ENCODE data around the gene CLEC16A. TPM values are rescaled to one million over a fixed set of nuclear protein-coding genes. Genes with fewer than 3 reads are reported as not detected.

The CLEC16A gene
- total RNA-seq, 1 donor from 2014 or later: 20.9 TPM

GRCh38 chr16:11145173-11145818 lies 200.9 kb downstream of the CLEC16A start:
- ATAC-seq (ENCODE audit: poor library complexity) (peak; percentile 62), DNase-seq (peak; percentile 64)
- intact Hi-C loops (cut with DNase I): no loop called here

- DNase-seq (no peak), ATAC-seq (ENCODE audit: poor library complexity) (no peak)
- intact Hi-C loops (cut with DNase I): no loop called here
Measured at GRCh38 chr16:11145819-11146211, 201.5 kb downstream of the CLEC16A start.

GRCh38 chr16:11147033-11147753 lies 202.8 kb downstream of the CLEC16A start:
- intact Hi-C loops (cut with DNase I): no loop called here
- no peak for DNase-seq
- ATAC-seq (ENCODE audit: poor library complexity): no peak

- no peak for DNase-seq
- no peak for ATAC-seq (ENCODE audit: poor library complexity)
- intact Hi-C loops (cut with DNase I): no loop called here
Measured at GRCh38 chr16:11147754-11148444, 203.5 kb downstream of the CLEC16A start.

- no peak for DNase-seq
- ATAC-seq (ENCODE audit: poor library complexity): no peak
- intact Hi-C loops (cut with DNase I): no loop called here
Measured at GRCh38 chr16:11149011-11149616, 204.8 kb downstream of the CLEC16A start.

GRCh38 chr16:11150190-11150589 lies 205.8 kb downstream of the CLEC16A start:
- intact Hi-C loops (cut with DNase I): no loop called here
- ATAC-seq (ENCODE audit: poor library complexity): no peak
- no peak for DNase-seq

GRCh38 chr16:11151156-11151884 lies 207.0 kb downstream of the CLEC16A start:
- DNase-seq (no peak), ATAC-seq (ENCODE audit: poor library complexity) (no peak)
- intact Hi-C loops (cut with DNase I): no loop called here

- ATAC-seq (ENCODE audit: poor library complexity): no peak
- no peak for DNase-seq
- intact Hi-C loops (cut with DNase I): no loop called here
Measured at GRCh38 chr16:11151885-11152629, 207.7 kb downstream of the CLEC16A start.

- no peak for DNase-seq
- intact Hi-C loops (cut with DNase I): no loop called here
- ATAC-seq (ENCODE audit: poor library complexity): no peak
Measured at GRCh38 chr16:11152677-11153331, 208.4 kb downstream of the CLEC16A start.

- intact Hi-C loops (cut with DNase I): no loop called here
- DNase-seq (no peak), ATAC-seq (ENCODE audit: poor library complexity) (peak; percentile 42)
Measured at GRCh38 chr16:11155284-11155806, 211.0 kb downstream of the CLEC16A start.

GRCh38 chr16:11156401-11156800 lies 212.0 kb downstream of the CLEC16A start:
- ATAC-seq (ENCODE audit: poor library complexity) (no peak), DNase-seq (no peak)
- intact Hi-C loops (cut with DNase I): no loop called here

GRCh38 chr16:11157143-11157542 lies 212.8 kb downstream of the CLEC16A start:
- ATAC-seq (ENCODE audit: poor library complexity) (no peak), DNase-seq (no peak)
- intact Hi-C loops (cut with DNase I): no loop called here

GRCh38 chr16:11158018-11158417 lies 213.7 kb downstream of the CLEC16A start:
- intact Hi-C loops (cut with DNase I): no loop called here
- ATAC-seq (ENCODE audit: poor library complexity) (no peak), DNase-seq (no peak)

GRCh38 chr16:11159282-11159681 lies 214.9 kb downstream of the CLEC16A start:
- intact Hi-C loops (cut with DNase I): no loop called here
- DNase-seq (no peak), ATAC-seq (ENCODE audit: poor library complexity) (no peak)

- intact Hi-C loops (cut with DNase I): no loop called here
- ATAC-seq (ENCODE audit: poor library complexity) (no peak), DNase-seq (no peak)
Measured at GRCh38 chr16:11160676-11161115, 216.3 kb downstream of the CLEC16A start.

GRCh38 chr16:11161439-11161838 lies 217.1 kb downstream of the CLEC16A start:
- no peak for DNase-seq
- no peak for ATAC-seq (ENCODE audit: poor library complexity)
- intact Hi-C loops (cut with DNase I): no loop called here

GRCh38 chr16:11161974-11162373 lies 217.6 kb downstream of the CLEC16A start:
- DNase-seq: no peak
- peak; percentile 71 for ATAC-seq (ENCODE audit: poor library complexity)
- intact Hi-C loops (cut with DNase I): no loop called here

Measured in Right ventricle myocardium superior (tissue), 1 donor.